Measurements from ENCODE around the gene KIT. TPM values are rescaled to one million over a fixed set of nuclear protein-coding genes. Genes with fewer than 3 reads are reported as not detected.
"Not testable (repeated sequence)": the region's sequence is repeated elsewhere in the genome, so short reads cannot be mapped to it uniquely, and the experiment has no call there.

Gene KIT
- 10 to 100 TPM in 1 of 2 experiments, under 1 TPM in 1; 0.96 to 11.0 TPM for total RNA-seq

DNA sequence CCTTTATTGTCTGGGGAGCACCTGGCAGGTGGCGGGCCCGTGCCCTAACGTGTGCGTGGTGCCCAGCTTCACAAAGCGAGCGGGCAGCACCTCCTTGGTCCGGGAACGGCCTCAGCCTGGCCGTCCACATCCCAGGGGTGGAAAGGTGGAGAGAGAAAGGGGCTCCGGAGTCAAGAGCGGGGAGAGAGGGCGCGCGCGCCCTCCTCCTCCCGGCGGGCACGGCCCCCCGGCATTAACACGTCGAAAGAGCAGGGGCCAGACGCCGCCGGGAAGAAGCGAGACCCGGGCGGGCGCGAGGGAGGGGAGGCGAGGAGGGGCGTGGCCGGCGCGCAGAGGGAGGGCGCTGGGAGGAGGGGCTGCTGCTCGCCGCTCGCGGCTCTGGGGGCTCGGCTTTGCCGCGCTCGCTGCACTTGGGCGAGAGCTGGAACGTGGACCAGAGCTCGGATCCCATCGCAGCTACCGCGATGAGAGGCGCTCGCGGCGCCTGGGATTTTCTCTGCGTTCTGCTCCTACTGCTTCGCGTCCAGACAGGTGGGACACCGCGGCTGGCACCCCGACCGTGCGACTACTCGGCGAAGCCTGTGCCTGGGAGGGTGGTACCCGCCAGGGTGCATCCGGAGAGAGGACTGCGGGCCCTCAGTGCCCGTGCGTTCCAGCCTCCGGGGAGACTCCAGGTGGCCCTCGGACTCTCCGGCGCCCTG lies at the start of gene KIT:
KIT (plus strand) TSS at position 407 of the 701 bp plus-strand sequence; CDS start at position 465, 58 bp downstream.
- ATAC-seq = peak; percentile 27

DNA sequence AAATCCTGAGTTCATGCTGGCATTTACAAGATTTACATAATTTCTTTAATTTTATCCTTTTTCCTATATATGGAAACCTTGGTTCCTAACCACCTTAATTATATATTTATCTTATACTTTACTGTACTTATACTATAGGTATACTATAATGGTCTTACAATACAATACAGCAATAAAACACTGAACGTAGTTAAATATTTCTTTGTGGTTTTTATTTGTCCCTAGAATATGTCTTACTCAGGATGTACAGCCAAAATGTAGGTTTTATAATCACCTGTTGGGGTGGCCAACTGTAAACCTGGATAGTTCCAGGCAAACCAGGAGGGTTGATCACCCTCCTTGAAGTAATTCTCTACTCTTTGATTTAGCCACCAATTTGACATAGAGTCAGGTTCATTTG lies 48.4 kb upstream of the KIT start:
- Mint-ChIP-seq H3K4me3 (no peak overlapping the region), H3K4me1 (no peaks in the 10 kb centered on the region), H3K27ac (no peak overlapping the region), H3K9me3 (ENCODE audit: low read depth) (peaks cover 2% of the 10 kb centered on the region), H3K36me3 (no peaks in the 10 kb centered on the region), H3K27me3 (no peaks in the 10 kb centered on the region)
- DNase-seq = no peak
- CTCF ChIA-PET = no interaction called here
- ATAC-seq = no peak

More for the DNA sequence above, at the start of gene KIT:
- Mint-ChIP-seq H3K4me1 (peaks cover 11% of the 10 kb centered on the region), H3K36me3 (no peaks in the 10 kb centered on the region), H3K9me3 (ENCODE audit: low read depth) (no peaks in the 10 kb centered on the region), H3K27ac (no peak within 1 kb of the TSS), H3K27me3 (peaks cover 68% of the 10 kb centered on the region), H3K4me3 (peak within 1 kb of the TSS; percentile 49)
- DNase-seq = no peak
- CTCF ChIA-PET = no interaction called here

DNA sequence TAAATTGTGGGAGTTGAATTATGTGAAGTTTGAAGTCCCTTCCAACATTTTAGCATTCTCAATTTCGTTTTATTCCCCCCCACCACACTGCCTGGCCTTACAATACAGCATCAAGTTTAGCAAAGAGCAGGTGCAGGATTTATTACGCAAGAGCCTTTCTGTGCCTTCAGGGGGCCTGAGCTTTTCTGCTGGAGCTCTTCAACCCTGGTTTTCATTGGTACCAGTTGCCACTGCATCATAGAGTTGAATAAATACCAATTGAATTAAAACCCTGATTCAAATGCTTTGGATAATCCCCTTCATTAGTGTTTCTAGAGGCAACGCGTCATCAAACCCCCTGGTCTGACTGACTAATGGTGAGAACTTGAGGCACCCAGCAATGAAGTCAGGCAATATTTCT lies 43.6 kb upstream of the KIT start:
- H3K9me3 Mint-ChIP-seq (ENCODE audit: low read depth) = peaks cover 4% of the 10 kb centered on the region
- no peaks in the 10 kb centered on the region for H3K4me1 Mint-ChIP-seq
- H3K36me3 Mint-ChIP-seq = no peaks in the 10 kb centered on the region
- no peak for ATAC-seq
- no peaks in the 10 kb centered on the region for H3K27me3 Mint-ChIP-seq
- no peak overlapping the region for H3K27ac Mint-ChIP-seq
- no peak overlapping the region for H3K4me3 Mint-ChIP-seq
- no peak for DNase-seq
- CTCF ChIA-PET = no interaction called here

DNA sequence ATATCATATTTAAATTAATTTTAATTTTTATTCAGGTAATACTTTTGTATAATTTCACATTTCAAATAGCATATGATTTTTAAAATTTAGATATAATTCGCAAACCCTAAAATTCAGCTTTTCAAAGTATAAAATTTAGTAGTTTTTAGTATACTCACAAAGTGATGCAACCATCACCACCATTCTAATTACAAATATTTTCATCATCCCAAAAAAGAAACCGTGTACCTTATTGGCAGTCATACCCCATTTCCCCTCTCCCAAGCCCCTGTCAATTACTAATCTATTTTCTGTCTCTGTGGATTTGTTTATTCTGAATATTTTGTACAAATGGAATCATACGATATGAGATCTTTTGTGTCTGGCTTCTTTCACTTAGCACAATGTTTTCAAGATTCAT lies 37.0 kb upstream of the KIT start:
- CTCF ChIA-PET = no interaction called here
- H3K27me3 Mint-ChIP-seq = no peaks in the 10 kb centered on the region
- H3K4me3 Mint-ChIP-seq = no peak overlapping the region
- ATAC-seq (no peak), DNase-seq (no peak)
- H3K36me3 Mint-ChIP-seq = no peaks in the 10 kb centered on the region
- no peaks in the 10 kb centered on the region for H3K4me1 Mint-ChIP-seq
- H3K27ac Mint-ChIP-seq = no peak overlapping the region
- H3K9me3 Mint-ChIP-seq (ENCODE audit: low read depth) = peaks cover 5% of the 10 kb centered on the region

DNA sequence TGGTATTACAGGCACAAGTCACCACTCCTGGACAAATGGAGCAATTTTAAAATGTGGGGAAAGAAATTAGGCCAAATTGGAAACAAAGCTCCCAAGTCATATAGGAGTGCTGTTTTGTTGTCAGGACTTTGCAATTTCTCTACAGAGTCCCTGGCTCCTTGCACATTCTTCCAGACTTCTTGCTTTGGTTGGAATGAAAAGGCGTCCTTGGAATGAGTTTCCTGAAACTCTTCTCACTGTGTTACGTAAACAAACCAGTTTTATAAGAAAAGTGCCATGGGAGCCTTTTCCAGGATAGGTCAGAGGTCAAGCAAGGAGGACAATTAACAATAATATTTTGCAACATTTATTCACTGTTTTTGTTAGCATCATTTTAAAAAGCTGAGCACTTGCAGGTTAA lies 32.4 kb upstream of the KIT start:
- peaks cover 5% of the 10 kb centered on the region for H3K9me3 Mint-ChIP-seq (ENCODE audit: low read depth)
- H3K4me3 Mint-ChIP-seq = no peak overlapping the region
- CTCF ChIA-PET = no interaction called here
- no peaks in the 10 kb centered on the region for H3K36me3 Mint-ChIP-seq
- no peaks in the 10 kb centered on the region for H3K4me1 Mint-ChIP-seq
- no peak for DNase-seq
- ATAC-seq = no peak
- H3K27me3 Mint-ChIP-seq = no peaks in the 10 kb centered on the region
- H3K27ac Mint-ChIP-seq = no peak overlapping the region

DNA sequence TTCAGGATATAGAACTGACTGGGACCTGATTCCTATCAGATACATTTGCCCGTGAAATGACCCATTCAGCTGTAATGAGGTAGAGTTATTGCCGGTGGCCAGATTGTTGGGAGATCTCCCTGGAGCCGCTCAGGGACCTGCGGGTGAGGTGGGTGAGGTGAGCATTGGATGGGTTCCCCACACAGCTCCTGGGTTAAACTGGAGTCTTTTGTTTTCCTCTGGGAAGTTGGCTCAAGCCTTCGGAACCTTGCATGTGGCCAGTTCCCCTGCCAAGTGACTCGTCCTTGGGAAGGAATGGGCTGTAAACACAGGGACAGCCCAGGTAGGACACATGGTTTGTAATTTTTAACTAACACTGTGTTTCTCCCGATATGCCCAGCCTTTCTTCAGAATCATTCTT lies 31.6 kb upstream of the KIT start:
- Mint-ChIP-seq H3K9me3 (ENCODE audit: low read depth) (peaks cover 5% of the 10 kb centered on the region), H3K4me1 (no peaks in the 10 kb centered on the region), H3K27me3 (no peaks in the 10 kb centered on the region), H3K27ac (no peak overlapping the region), H3K36me3 (no peaks in the 10 kb centered on the region), H3K4me3 (no peak overlapping the region)
- CTCF ChIA-PET = no interaction called here
- no peak for ATAC-seq
- no peak for DNase-seq

DNA sequence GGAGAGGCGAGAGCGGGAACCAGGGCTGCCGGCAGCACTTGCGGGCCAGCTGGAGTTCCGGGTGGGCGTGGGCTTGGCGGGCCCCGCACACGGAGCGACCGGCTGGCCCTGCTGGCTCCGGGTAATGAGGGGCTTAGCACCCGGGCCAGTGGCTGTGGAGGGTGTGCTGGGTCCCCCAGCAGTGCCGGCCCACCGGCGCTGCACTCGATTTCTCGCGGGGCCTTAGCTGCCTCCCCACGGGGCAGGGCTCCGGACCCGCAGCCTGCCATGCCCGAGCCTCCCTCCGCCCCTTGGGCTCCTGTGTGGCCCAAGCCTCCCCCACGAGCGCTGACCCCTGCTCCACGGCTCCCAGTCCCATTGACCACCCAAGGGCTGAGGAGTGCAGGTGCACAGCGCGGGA lies 25.2 kb upstream of the KIT start:
- Mint-ChIP-seq H3K9me3 (ENCODE audit: low read depth) (no peaks in the 10 kb centered on the region), H3K27me3 (no peaks in the 10 kb centered on the region), H3K4me1 (no peaks in the 10 kb centered on the region), H3K27ac (no peak overlapping the region), H3K36me3 (no peaks in the 10 kb centered on the region), H3K4me3 (no peak overlapping the region)
- ATAC-seq (no peak), DNase-seq (no peak)
- CTCF ChIA-PET = no interaction called here

DNA sequence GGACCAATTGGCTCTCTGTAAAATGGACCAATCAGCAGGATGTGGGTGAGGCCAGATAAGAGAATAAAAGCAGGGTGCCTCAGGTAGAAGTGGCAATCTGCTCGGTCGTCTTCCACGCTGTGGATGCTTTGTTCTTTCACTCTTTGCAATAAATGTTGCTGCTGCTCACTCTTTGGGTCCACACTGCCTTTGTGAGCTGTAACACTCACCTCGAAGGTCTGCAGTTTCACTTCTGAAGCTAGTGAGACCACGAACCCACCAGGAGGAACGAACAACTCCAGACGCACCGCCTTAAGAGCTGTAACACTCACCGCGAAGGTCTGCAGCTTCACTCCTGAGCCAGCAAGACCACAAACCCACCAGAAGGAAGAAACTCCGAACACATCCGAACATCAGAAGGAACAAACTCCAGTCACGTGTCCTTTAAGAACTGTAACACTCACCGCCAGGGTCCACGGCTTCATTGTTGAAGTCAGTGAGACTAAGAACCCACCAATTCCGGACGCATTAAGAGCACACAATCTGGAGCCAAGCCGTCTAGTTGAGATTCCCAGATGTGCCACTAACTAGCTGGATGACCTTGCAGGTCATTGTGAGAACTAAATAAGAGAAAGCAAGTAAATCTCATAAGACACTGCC lies 24.5 kb upstream of the KIT start:
- H3K27me3 Mint-ChIP-seq; CTCF ChIA-PET; H3K36me3 Mint-ChIP-seq; DNase-seq; ATAC-seq; H3K9me3 Mint-ChIP-seq (ENCODE audit: low read depth); H3K4me3 Mint-ChIP-seq; H3K27ac Mint-ChIP-seq; H3K4me1 Mint-ChIP-seq: not testable (repeated sequence)

DNA sequence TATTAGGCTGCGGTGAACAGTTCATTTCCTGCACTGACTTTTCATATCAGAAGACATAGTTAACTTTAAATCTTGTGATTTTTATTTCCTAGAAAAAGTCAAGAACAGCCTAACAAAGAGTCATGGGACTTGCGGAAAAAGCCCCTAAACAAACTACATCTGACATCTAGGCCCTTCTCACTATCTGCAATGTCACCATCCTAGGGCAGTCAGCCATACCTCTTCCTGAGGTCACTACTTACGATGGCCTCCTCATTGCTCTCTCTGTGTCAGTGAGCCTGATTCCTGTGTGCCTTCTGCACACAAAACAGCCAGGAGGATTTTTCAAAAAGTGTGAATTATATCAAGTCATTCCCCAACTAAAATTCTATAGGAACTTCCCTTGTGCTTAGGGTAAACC lies 22.4 kb upstream of the KIT start:
- no peaks in the 10 kb centered on the region for H3K27me3 Mint-ChIP-seq
- DNase-seq (no peak), ATAC-seq (no peak)
- CTCF ChIA-PET = no interaction called here
- no peaks in the 10 kb centered on the region for H3K4me1 Mint-ChIP-seq
- H3K27ac Mint-ChIP-seq = no peak overlapping the region
- no peaks in the 10 kb centered on the region for H3K36me3 Mint-ChIP-seq
- no peak overlapping the region for H3K4me3 Mint-ChIP-seq
- H3K9me3 Mint-ChIP-seq (ENCODE audit: low read depth) = no peaks in the 10 kb centered on the region

DNA sequence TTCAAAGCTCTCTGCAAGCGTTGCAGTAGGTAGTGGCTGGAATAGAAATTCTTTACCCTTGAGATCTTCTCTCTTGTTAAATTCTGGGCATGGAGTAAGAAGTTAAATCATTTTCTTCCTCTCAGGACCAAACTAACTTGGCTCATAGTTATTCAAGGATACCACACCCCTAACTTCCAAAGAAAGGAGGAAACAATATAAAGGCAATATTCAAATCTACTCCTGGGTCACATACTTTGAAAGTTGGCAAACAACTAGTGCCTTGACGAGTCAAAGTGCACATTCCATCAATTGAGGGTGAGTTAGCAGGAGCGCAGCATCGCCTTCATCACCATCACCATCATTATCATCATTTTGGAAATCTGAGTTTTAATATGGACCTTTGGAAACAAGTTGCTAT lies 20.4 kb upstream of the KIT start:
- H3K4me1 Mint-ChIP-seq = peaks cover 4% of the 10 kb centered on the region
- no peaks in the 10 kb centered on the region for H3K9me3 Mint-ChIP-seq (ENCODE audit: low read depth)
- ATAC-seq (no peak), DNase-seq (no peak)
- H3K36me3 Mint-ChIP-seq = no peaks in the 10 kb centered on the region
- H3K27me3 Mint-ChIP-seq = no peaks in the 10 kb centered on the region
- H3K27ac Mint-ChIP-seq = no peak overlapping the region
- H3K4me3 Mint-ChIP-seq = no peak overlapping the region
- CTCF ChIA-PET = no interaction called here

DNA sequence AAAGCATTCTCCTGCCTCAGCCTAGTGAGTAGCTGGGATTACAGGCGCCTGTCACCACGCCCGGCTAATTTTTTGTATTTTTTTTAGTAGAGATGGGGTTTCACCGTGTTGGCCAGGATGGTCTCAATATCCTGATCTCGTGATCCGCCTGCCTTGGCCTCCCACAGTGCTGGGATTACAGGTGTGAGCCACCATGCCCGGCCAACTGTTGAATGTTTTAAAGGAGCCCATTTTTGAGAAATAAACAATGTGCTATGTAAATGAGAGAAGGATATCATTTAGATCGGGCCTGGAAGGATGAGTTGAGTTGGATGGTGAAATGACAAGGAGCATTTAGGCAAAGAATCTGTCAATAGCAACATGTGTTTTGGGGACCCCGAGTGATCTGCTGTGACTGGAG lies 16.7 kb upstream of the KIT start:
- ATAC-seq; H3K27me3 Mint-ChIP-seq; H3K27ac Mint-ChIP-seq; H3K9me3 Mint-ChIP-seq (ENCODE audit: low read depth); H3K36me3 Mint-ChIP-seq; DNase-seq; H3K4me3 Mint-ChIP-seq; CTCF ChIA-PET; H3K4me1 Mint-ChIP-seq: not testable (repeated sequence)

DNA sequence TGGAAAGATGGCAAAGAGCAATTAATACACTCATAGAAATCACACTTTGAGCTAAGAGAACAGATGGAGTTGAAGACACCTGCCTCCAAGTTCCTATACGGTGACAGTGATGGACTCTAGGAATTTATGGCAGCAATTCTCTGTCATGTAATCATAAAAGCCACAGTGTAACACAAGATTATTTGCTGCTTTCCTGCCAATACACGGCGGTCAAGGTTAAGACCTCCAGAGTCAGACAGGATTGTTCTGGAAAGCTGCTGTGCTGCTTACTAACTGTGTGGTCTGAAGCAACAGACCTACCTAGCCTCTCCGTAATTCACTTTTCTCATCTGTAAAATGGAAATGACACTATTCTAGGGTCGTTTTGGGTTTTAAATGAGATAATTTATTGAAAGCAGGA lies 14.6 kb upstream of the KIT start:
- ATAC-seq (no peak), DNase-seq (no peak)
- H3K9me3 Mint-ChIP-seq (ENCODE audit: low read depth) = no peaks in the 10 kb centered on the region
- no peak overlapping the region for H3K4me3 Mint-ChIP-seq
- H3K27ac Mint-ChIP-seq = no peak overlapping the region
- CTCF ChIA-PET = no interaction called here
- H3K36me3 Mint-ChIP-seq = no peaks in the 10 kb centered on the region
- H3K27me3 Mint-ChIP-seq = no peaks in the 10 kb centered on the region
- peaks cover 4% of the 10 kb centered on the region for H3K4me1 Mint-ChIP-seq

DNA sequence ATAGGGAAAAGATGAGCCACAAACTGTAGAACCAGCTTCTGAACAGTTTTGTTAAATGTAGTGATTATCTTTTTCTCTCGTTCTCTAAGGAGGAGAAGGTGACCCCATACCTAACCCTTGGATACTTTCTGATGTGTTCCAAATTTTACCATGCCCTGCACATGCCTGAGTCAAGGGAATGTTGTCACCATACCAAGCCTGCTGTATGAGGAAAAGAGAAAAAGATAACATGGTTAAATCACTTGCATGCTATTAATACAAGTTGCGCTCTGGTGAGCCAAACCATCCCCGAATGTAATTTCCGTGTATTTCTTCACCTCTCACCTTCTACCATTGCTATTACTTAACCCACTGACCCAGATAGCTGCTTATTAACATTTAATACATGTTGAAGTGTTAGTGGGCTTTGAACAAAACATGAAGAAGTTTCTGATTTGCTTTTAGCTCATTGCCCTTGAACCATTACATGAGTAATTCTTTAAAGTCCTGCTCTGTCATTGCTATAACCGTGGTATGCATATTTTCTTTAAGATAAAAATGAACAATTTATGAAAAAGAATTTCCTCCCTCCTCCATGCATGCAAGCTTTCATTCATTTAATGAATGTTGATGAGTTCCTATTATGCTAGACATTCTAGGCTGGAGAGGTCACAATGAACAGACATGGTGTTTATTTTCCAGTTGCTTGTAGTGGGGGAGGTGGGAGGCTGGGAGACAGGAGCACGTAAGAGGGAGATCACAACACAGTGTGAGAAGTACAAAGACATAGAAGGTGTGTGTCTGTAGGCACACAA lies 13.6 kb upstream of the KIT start:
- Mint-ChIP-seq H3K4me1 (peaks cover 4% of the 10 kb centered on the region), H3K4me3 (no peak overlapping the region), H3K27ac (no peak overlapping the region), H3K36me3 (no peaks in the 10 kb centered on the region), H3K9me3 (ENCODE audit: low read depth) (no peaks in the 10 kb centered on the region), H3K27me3 (no peaks in the 10 kb centered on the region)
- no peak for DNase-seq
- CTCF ChIA-PET = no interaction called here
- ATAC-seq = no peak

DNA sequence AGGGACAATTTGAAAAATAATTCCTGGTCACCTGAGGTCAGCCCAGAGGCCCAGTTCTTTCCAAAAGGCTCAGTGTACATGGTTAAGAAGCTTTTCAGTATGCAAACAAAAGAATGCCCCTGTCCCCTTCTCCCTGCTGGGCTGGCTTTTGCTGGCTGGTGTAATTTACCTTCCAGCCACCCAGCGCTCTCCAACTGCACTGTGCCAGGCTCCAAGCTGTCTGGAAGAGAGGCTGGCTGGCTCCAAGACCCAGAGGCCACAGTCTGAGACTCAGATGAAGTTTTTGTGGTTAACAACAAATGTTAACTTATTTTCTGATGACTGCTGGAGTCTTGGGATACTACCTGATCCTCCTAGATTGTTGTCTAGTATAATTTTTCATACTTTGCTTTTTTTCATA lies 11.9 kb upstream of the KIT start:
- no peak for ATAC-seq
- CTCF ChIA-PET = no interaction called here
- H3K27ac Mint-ChIP-seq = no peak overlapping the region
- H3K27me3 Mint-ChIP-seq = no peaks in the 10 kb centered on the region
- no peak for DNase-seq
- H3K9me3 Mint-ChIP-seq (ENCODE audit: low read depth) = no peaks in the 10 kb centered on the region
- H3K4me3 Mint-ChIP-seq = no peak overlapping the region
- no peaks in the 10 kb centered on the region for H3K4me1 Mint-ChIP-seq
- H3K36me3 Mint-ChIP-seq = no peaks in the 10 kb centered on the region
